Esophagus muscularis mucosa (tissue), 3 donors: ENCODE measurements around the gene SRRM4.
A peak's percentile ranks its signal among the peaks of the same experiment; 100 is the strongest.

ENCODE experiments used
- POLR2A ChIP-seq: fragments of 450-650 bp; IDR thresholded peaks from one replicate; pipeline ENCODE4 v1.6.1; 2017; ENCODE audit warnings: antibody characterized with exemption, moderate library complexity, mild to moderate bottlenecking, low read depth
- POLR2AphosphoS5 ChIP-seq, 2 donors: sonication (generic); formaldehyde crosslinking; IDR thresholded peaks; one replicate each; pipeline ENCODE4 v1.6.1; 2017; ENCODE audit warnings: antibody characterized with exemption in 2 of 2
- TF ChIP-seq, protein P1 (sequence below), 3 experiments: fragments of 200-600 bp in 2 of 3; fragments of 450-650 bp in 1 of 3; sonication (generic) in 2 of 3; IDR thresholded peaks; one replicate each; pipeline ENCODE4 v1.5.1; 2017 to 2019; ENCODE audit warnings: antibody characterized with exemption in 3 of 3, mild to moderate bottlenecking in 2 of 3, moderate library complexity in 1 of 3

DNA sequence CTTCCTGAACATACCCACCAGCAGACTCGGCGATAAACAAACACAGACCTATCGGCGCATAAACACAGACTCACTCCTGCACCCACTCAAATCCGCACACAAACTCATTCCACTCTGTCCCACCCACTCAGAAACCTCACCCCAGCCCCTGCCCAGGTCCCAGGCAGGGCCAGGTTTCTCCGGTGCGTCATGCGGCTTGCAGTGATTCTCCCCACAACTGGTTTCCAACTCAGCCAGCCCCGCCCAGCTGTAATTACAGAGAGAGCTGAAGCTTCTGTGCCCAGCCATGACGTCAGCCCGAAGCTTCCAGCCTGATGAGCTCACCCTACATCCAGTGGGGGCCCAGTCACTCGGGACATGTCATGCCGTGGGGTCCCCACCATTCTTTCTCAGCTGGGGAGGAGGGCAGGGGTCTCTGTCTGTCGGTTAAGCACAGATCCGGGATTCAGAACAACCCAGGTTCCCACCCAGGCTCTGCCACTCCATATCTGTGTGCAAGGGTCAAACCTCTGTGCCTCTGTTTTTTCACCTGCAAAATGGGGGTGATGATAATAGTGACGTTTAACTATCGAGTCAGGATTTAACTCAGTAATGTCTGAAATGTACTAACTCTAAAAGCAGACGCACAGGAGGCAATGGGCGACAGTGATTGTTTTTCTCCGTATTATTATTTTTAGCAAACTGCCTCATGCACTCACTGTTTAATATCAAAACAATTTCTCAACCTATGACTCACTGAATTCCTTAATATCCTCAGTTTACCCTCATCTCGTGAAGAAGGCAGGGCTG is 195.1 kb downstream of the SRRM4 start:
- TF ChIP-seq, protein P1, sequence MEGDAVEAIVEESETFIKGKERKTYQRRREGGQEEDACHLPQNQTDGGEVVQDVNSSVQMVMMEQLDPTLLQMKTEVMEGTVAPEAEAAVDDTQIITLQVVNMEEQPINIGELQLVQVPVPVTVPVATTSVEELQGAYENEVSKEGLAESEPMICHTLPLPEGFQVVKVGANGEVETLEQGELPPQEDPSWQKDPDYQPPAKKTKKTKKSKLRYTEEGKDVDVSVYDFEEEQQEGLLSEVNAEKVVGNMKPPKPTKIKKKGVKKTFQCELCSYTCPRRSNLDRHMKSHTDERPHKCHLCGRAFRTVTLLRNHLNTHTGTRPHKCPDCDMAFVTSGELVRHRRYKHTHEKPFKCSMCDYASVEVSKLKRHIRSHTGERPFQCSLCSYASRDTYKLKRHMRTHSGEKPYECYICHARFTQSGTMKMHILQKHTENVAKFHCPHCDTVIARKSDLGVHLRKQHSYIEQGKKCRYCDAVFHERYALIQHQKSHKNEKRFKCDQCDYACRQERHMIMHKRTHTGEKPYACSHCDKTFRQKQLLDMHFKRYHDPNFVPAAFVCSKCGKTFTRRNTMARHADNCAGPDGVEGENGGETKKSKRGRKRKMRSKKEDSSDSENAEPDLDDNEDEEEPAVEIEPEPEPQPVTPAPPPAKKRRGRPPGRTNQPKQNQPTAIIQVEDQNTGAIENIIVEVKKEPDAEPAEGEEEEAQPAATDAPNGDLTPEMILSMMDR (IDR thresholded peaks at IDR 0.05), result no peak
- TF ChIP-seq POLR2AphosphoS5 (IDR thresholded peaks at IDR 0.05), result peak; percentile 90 to 97
- no peak for TF ChIP-seq POLR2A
